Measurements from ENCODE around the gene ORM2.

GRCh38 chr9:114314881-114315722, 14.6 kb upstream of the ORM2 start:
- TF ChIP-seq ZNF274 (IDR thresholded peaks at IDR 0.05; ENCODE audit: low read depth, low read length) (no peak), EZH2 (IDR thresholded peaks at IDR 0.05) (no peak)
